Measurements from ENCODE around the gene CHRM2. TPM values are rescaled to one million over a fixed set of nuclear protein-coding genes. Genes with fewer than 3 reads are reported as not detected.

Gene CHRM2
- total RNA-seq, 4 donors from 2014 or later: 0.40 to 2.0 TPM; not detected in 2

GRCh38 chr7:137007001-137007694 lies 138.7 kb downstream of the CHRM2 start:
- no peaks in the 10 kb centered on the region for H3K4me1 ChIP-seq
- H3K27ac ChIP-seq: no peak overlapping the region
- TF ChIP-seq CTCF (IDR thresholded peaks at IDR 0.05) (no peak), POLR2A (IDR thresholded peaks at IDR 0.05) (no peak)

GRCh38 chr7:137009404-137009803 lies 141.0 kb downstream of the CHRM2 start:
- no peaks in the 10 kb centered on the region for H3K27me3 ChIP-seq
- TF ChIP-seq POLR2A (IDR thresholded peaks at IDR 0.05) (no peak), CTCF (IDR thresholded peaks at IDR 0.05) (no peak)
- H3K36me3 ChIP-seq: no peaks in the 10 kb centered on the region
- no peak overlapping the region for H3K27ac ChIP-seq
- no peak for DNase-seq
- H3K4me3 ChIP-seq: no peak overlapping the region
- no peaks in the 10 kb centered on the region for H3K9me3 ChIP-seq
- H3K4me1 ChIP-seq: no peaks in the 10 kb centered on the region

More at GRCh38 chr7:137007001-137007694, 138.7 kb downstream of the CHRM2 start:
- no peak for DNase-seq
- no peaks in the 10 kb centered on the region for H3K9me3 ChIP-seq
- no peak overlapping the region for H3K4me3 ChIP-seq
- H3K27me3 ChIP-seq: no peaks in the 10 kb centered on the region
- H3K36me3 ChIP-seq: no peaks in the 10 kb centered on the region

GRCh38 chr7:137015015-137015414 lies 146.6 kb downstream of the CHRM2 start:
- Histone ChIP-seq H3K9me3 (no peaks in the 10 kb centered on the region), H3K4me1 (no peaks in the 10 kb centered on the region), H3K36me3 (no peaks in the 10 kb centered on the region), H3K27me3 (no peaks in the 10 kb centered on the region), H3K27ac (no peak overlapping the region), H3K4me3 (no peak overlapping the region)
- no peak for TF ChIP-seq POLR2A (IDR thresholded peaks at IDR 0.05)
- no peak for TF ChIP-seq CTCF (IDR thresholded peaks at IDR 0.05)
- no peak for DNase-seq

GRCh38 chr7:137017221-137017620 lies 148.8 kb downstream of the CHRM2 start:
- Histone ChIP-seq H3K36me3 (no peaks in the 10 kb centered on the region), H3K4me3 (no peak overlapping the region), H3K9me3 (no peaks in the 10 kb centered on the region), H3K27me3 (no peaks in the 10 kb centered on the region), H3K4me1 (no peaks in the 10 kb centered on the region), H3K27ac (no peak overlapping the region)
- TF ChIP-seq CTCF (IDR thresholded peaks at IDR 0.05) (no peak), POLR2A (IDR thresholded peaks at IDR 0.05) (no peak)
- DNase-seq: no peak

GRCh38 chr7:137018468-137018867 lies 150.0 kb downstream of the CHRM2 start:
- TF ChIP-seq POLR2A (IDR thresholded peaks at IDR 0.05): no peak
- TF ChIP-seq CTCF (IDR thresholded peaks at IDR 0.05): no peak
- no peak overlapping the region for H3K4me3 ChIP-seq

More at GRCh38 chr7:137018468-137018867, 150.0 kb downstream of the CHRM2 start:
- no peaks in the 10 kb centered on the region for H3K4me1 ChIP-seq
- no peaks in the 10 kb centered on the region for H3K9me3 ChIP-seq
- no peaks in the 10 kb centered on the region for H3K36me3 ChIP-seq
- H3K27me3 ChIP-seq: no peaks in the 10 kb centered on the region
- no peak overlapping the region for H3K27ac ChIP-seq
- DNase-seq: no peak

All from Peyer's patch (tissue), 4 donors.